ENCODE results near the gene SUSD4.

DNA sequence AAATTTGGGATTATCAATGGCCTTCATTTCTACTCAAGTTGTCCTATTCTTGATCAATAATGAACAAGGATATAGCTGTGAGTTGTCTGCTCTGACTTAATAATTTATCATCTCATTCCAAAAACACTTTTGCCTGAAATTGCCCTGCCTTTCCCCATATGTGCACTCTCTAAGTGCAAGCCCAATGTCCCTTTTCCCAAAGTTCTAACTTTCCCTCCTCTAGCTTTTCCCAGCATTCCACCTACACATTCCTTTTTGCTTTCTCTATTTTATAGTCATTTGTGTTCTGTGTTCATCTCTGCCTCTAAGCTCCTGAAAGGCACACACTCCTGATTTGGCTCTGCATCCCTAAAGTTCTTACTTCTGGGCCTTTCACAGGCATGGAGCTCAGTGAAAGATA is 34.7 kb downstream of the SUSD4 start:
- TF ChIP-seq YY1 (IDR thresholded peaks at IDR 0.05; ENCODE audit: insufficient read depth, insufficient read length), result no peak
- TF ChIP-seq ZNF274 (IDR thresholded peaks at IDR 0.05; ENCODE audit: low read depth, low read length), result no peak
- no peak for TF ChIP-seq SUZ12 (IDR thresholded peaks at IDR 0.05; ENCODE audit: extremely low read depth, insufficient read depth, insufficient read length)
